NCI-H345 (cell line): Measurements from ENCODE around the gene DPT.

Experiments
- DNase-seq: peaks from one replicate; lab custom pipeline; 2025; lab: John Stamatoyannopoulos, UW

DPT gene

DNA sequence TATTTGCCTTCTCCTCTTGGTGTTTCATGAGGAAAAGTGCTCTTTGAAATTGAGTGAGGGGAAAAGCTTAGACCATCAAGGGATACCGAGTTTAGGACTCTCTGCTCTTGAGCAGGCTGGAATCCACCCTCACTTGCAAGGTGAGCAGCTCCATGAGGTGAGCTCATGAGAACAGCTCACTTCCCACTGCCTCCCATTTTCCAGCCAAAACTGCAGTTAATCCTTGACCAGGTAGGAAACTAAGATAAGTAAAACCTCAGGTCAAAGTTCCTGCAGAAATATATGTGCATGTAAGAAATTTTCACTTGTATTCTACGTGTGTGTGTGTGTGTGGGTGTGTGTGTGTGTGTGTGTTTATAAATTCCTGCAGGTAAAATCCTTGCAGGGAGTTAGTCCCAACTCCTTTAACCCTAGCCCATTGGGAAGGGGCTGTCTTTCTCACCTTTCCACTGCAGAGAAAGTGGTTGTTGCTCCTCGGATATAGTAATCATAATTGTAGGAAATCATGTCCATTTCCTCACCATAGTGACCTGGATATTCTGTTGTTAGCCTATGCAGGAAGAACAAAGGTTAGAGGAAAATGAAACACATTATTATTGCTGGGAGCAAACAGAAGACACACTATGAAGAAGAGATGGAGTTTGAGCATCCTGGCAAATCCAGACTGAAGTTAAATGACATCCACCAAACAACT, 28.3 kb downstream of the DPT start:
- no peak for DNase-seq

DNA sequence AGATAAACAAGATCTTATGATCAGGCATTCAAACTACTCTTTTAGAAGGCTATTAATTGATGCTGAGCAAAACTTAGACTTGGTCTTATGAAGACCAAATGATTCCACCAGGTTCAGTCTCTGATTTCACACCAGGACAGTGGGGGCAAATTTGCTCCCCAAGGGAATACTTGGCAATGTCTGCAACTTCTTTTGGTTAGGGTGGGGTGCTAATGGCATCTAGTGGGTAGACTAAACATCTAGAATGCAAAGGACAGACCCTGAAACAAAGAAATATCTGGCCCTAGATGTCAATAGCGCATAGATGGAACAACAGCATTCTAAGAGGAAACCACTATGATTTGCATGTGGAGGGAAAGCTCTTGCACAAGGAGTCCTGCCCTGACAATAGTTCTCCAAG, 30.6 kb downstream of the DPT start:
- no peak for DNase-seq

DNA sequence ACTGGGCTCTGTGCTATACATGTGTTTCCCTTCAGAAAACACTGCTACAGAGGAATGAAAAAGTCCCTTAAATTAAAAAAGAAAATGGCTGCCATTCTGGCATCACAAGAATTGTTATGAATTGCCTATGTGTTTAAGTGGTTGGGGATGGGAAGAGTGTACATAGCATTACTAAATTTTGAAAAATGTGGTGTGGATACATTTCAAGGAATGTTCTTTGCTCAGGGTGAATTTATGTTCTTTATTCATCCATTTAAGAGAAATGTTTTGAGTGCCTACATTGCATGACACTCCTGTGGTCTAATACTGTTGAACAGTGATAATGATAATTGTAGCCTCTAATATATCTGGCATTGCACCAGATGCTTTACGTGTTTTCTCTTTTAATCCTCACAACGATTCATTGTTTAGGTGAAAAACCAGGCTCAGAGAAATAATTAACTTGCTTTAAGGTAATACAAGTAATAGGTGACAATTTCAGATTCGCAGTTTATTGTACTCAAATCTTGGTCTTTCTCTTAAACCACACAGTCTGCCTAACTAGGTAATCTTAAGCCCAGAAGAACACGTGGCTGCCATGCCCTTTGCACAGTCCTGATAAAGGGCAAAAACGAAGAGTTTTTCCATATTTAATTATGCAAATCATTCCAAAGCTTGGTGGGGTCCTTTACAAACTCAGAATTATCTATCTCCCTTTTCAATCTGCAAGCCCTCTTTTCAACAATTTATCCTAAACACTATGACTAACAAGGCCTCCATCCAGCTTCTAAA, 31.5 kb downstream of the DPT start:
- no peak for DNase-seq

DNA sequence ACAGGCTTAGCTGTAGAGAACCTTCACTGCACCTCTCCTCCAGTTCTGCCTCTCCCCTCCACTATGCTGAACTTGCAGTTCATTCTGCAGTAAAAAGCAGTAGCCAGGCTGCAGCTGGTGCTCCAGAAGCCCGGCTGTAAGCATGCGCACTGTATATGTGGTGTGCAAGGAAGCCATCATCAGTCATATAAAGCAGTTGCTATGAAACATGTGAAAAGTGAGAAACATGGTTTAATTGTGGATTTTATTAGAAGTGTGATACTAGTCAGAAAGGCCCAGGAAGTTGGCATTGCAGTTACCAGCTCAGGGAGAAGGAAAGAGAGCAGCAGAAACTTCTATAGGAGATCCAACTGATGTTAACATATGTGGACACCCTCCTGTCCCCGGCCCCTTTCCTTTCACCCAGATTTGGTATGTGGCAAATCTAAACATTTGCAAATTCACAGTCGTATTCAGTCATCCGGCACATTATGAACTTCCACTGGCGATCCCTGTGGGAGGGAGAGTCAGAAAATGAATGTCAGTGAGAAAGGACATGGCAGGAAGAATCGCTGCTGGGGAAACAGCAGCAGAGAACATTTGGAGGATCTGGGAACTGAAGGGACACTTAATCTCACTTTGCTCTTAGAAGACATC, 32.8 kb downstream of the DPT start:
- no peak for DNase-seq

DNA sequence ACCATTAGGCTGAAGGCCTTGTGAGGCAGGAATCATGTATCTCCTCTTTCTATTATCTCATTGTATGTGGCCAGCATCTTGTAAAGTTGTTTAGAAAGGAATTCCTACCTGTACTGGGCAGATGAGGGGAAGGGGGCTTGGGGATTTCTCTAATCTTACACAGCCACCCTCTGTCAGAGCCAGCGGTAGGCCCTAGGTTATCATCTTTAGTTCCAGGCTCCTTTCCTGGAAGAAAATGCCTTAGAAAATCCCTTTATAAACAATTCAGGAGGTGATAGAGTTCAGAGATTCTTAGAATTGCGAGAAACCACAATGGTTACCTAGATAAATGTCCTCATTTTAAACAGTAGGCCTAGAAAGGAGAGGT, 35.2 kb downstream of the DPT start:
- no peak for DNase-seq

DNA sequence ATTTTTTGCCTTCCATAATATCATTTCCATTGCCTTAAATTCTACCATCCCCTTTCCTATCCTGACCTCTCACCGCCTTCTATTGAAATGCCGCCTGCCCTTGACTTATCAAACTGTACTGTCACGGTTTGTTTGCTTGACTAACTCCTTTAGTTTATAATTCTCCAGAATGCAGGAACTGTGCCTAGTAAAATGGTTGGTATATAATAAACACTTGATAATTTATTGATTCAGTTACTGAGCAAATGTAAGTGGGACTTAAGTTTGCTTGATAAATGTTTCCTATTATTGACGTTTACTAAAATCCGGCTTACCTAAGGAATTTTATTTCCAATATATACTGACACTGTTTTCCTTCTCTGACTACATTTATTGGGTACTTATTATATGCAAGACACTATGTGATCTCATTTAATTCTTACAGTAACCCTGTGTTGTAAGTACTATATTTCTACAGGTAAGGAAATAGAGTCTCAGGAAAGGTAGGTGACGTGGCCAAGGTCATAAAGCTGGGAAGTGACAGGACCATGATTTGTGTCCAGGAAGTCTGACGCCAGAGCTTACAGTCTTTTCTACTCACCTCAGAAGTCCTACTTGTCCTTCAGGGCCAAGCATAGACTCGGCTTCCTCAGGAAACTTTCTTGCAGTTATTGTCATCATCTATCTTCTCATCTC, 35.7 kb downstream of the DPT start:
- DNase-seq, result no peak

DNA sequence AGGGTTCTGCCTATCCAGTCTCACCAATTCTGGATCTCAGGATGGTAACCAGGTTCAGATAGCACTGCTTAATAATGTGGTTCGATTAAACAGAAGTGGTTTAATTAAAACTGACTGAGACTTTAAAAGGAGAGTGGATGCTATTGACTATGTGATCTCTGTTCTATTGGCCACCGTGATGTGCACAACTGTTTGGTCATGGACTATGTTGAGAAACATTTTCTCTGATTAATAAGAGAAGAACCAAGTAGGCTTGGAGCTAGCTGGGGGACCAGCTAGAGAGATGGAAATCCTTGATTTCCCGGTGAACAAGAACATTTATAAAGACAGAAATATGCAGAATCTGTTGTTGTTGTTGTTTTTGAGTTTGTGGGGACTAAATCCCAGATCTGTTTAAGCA, 36.5 kb downstream of the DPT start:
- no peak for DNase-seq

DNA sequence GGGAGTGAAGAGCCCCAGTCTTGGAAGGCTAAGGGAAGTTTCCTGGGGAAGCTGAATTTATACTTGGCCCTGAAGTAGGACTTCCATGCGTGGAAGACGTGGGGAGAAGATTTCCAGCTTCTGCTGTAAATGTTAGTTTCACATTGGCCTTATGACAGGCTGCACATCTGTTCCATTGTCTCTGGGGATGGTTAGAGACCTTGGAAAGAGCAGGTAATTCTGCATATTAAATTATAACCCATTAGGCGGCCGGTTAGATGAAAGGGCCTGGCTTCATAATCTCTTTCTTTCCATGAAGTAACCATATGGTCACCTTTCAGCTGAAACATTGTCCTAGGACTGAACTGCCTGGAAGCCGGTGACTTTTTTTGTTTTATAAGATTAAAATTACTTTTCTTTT, 37.5 kb downstream of the DPT start:
- DNase-seq, result no peak

DNA sequence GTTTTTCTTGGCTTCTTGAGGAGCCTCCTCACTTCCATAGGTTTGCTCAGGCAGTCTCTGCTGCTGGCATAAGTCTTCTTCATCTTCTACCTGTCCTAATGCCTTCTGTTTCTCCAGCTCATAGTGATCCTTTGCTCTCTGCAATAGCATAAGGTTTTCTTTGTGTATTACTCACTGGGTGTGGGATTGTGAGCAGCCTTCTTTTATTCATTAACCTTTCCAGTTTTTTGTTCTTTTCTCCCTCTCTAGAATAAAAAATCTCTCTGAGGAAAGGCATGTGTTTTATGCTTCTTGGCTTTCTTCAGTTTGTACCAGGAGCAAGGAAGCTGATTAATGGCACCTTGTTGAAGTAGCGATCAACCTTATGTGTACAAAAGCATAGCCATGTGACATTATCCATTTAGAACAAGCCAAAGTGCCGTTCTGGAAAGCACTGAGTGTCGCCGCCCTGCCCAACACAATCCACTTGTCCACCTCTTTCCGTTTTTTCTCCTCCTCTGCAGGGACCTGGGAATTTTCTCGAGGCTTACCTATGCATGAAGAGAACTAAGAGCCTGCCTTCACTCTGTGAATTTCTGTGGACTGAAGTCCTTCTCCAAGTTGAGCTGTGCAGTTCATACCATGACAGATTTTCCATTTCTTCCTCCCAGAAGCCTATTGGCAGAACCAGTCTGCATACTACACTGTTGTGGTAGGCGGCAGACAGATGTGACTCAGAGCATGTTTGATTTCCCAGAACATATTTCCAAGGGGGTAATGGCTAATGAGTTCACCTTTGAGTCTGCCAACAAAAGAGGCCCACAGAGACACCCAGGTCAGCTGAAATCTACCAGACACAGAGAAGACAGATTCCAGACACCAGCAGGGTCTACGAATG, 39.0 kb downstream of the DPT start:
- no peak for DNase-seq

DNA sequence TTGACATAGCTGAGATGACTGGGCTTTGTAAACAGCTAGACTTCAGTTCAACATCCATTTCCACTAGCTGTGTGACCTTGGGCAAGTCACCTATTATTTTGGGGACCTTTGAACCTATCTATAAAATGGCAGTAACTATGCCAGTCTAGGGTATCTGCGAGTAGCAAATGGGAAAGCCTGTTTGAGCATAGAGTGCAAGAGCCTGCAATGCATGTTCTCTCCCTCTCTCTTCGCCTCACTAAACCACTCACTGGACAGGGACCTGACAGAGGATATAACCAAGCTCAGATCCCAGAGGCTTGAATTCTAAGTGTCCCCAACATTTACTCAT, 39.7 kb downstream of the DPT start:
- no peak for DNase-seq

DNA sequence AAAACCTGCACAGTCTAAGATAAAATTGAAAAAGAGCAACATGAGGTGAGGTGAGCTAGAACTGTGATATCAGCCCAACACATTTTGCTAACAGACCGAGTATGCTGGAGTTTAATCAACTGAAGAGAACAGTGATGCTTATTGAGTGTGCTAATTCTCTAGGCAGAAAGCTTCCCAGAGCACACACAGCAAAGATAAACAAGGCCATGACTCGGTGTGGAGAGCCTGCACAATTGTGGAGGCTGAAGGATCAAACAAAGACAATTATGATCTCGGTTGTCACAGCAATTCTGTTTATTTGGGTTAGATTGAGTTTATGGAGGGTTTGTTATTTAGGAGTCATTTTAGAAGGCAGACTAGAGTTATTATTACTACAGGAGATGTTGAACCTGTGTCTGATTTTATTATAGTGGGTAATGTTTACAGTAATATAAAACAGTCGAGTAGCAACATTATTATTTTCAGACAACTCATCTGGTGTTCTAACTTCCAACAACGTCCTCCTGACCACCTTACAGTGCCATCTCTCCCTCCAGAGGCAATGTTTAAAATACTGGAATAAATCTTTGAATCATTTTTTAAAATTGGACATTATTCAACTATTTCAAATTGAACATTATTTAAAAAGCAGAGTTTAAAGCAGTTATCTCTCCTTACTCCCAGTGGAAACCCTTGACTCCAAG, 40.2 kb downstream of the DPT start:
- peak; percentile 20 for DNase-seq

DNA sequence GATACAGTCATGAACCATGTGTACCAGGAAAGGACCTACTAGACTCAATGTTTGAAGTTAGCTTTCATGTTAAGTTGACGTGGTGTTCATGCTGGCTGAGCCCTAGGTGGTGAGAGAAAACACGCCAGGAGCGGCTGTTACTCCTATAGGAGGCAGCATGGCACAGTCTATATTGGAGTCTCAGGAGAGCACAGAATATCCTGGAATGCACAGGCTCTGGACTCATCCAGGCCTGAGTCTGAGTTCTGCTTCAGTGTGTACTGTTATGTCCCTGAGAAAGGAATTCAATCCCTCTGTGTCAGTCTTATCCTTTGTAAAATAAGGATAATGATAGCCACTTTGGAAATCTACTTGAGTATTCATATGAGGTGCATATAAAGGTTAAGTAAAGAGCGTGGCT, 41.2 kb downstream of the DPT start:
- no peak for DNase-seq

DNA sequence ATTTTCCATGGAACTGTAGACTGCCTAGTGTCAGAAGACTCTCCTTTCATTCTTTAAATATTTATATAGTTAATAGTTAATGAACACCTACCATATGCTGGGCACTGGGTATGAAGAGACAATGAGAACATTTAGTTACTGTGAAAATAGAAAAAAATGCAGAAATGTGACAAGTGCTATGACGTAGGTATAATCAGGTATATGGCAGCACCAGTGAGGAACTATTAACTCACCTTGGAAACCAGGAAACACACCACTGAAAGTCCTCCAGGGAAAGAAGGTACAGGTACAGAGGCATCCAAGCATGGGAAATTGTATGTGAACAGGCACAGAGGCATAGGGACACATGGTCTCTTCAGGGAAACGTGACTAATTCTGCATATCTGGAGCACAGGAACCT, 42.3 kb downstream of the DPT start:
- no peak for DNase-seq

DNA sequence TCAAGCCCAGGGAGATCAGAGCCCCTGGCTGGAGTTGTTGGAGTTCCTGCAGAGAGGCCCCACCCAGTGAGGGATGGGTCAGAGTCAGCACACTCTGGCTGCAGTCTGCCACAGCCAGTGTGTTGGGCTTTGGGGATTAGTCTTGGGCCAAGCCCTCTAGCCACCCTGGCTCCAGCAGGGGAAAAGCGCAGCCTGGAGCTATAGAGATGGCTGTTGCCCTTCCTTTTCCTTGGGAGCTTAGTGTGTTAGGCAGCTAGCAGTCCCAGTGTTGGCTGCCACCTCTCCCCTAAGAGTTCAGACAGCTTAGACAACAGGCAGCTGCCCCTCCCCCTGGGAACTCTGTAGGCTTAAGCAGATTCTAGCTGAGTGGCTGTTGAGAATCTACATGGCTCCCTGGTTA, 45.1 kb downstream of the DPT start:
- no peak for DNase-seq

DNA sequence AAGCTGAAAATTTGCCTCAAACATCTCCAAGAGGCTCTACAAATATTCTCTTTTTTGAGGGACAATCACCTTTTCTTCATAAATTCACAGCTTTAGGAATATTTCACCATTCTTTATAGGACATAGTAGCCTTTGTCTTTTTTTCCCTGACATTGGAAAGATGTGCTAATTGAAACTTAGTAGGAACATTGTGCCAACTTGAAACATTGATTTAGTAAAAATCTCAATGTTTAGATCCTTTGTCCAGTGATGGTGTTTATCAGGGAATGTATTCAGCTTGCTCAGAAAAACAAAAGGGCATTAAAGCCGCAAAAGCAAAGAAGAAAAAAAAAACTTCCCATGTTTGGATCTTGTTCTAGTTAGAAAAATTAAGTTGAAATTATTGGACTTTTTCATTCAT, 52.1 kb downstream of the DPT start:
- DNase-seq, result no peak

DNA sequence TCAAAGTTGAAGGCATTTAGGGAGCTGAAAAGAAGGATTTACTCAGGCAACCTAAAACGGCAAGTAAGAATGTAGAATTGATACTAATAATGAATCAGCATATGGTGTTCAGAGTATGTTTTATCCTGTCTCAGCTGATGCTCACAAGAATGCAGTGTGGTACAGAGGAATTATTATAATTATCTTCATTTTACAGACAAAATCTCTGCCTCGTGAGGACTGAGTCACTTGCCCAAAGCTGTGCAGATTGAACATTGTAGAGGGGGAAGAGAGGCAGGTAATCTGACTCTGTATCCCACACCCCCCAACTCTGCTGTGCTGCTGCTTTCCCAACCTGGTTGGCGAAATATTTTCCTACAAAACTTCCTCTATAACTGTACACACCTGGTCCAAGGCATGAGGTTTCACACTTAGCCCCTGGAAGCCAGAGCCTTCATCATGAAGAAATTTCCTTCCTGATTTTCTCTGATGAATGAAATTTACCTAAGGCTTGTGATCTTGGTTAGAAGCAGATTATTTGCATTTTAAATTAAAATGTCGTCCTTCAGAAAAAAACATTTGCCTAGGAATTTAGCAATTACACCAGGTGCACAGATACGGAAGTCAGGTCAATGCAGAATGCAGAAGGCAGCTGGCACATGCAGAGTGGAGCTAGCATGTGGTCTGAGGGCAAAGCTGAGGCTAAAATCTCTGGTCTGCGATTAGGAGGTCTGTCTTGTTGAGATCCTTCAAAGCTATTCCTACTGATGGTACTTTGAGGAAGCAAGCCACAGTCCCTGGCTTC, 52.8 kb downstream of the DPT start:
- DNase-seq, result no peak

DNA sequence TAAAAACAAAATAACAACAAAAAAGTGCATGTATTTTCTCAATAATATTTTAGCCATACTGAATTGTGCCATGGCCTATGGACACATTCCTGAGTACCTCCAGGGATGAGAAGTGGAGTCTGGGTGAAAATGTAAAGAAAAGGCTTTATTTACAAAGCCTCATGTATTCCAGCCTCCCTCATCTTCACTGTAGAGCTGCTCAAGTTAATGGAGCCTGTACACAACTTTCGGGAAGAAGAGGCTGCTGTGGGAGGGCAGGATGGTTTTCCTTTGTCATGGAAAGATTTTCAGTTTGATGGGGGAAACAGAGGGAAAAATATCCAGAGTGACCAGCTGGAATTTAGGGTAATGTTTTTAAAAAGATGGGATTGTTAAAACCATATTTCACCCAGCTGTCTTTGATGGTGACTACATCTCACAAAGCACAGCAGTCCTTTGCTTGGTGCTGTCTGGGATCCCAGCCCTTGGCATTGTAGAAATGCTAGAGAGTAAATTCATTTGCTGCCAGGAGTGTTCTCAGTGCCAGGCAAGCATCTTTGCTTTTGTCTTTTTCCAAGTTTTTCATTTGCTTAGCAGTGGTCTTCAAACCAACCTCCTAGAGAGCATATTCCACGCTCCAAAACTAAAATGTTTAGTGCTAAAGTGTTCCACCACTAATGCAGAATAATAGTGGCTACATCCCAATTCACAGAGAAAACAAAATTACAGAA, 54.9 kb downstream of the DPT start:
- no peak for DNase-seq

DNA sequence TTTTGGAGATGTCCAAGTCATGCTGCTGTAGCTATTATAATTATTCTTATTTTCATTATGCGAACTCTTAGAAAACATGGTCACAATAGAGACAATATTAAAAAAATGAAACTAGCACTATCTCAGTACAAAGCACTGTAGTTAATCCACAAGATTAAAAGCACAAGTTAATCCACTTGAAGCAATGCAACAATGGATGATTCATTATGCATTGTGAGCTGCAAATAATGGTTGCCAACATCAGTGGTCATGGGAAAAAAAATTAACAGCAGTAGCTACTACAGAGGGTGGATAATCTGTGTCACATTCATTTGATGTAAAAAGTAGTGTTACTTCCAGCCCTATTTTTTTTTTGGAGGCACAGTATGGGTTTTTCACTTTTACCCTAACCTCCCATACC, 56.7 kb downstream of the DPT start:
- no peak for DNase-seq

DNA sequence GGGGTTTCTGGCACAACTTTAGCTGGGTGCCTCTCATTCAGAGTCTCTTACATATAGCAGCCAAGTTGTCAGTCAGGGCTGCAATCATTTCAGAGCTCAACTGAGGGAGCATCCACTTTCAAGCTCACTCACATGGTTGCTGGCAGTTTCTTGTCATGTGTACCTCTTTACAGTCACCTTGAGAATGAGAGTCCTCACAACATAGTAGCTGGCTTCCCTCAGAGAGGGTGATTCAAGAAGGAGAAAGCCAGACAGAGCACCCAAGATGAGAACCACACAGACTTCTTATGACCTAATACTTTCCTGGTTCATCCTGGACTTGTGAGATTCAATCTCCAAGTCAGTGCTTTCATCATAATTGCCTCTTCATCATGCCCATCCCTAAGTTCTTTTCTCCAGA, 57.2 kb downstream of the DPT start:
- DNase-seq, result no peak

DNA sequence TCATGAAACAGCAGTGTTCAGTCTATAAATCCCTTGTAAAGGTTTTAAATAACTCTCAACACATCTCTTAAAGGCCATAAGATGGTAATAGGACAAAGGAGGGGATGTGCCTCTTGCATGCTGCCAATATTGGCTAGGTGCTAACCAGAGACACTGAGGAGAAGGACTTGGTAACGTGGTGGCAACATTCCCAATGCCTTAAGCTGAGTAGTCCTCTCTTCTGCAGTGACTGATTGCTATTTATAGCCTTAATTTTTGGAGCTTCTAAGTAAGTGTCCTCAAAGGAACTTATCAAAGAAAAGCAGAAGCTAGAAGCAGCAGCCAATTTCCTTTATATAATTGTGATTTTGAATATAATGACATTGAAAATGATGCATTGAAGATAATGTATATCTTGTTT, 63.0 kb downstream of the DPT start:
- no peak for DNase-seq
